ENCODE measurements around the gene PVALB.
A peak's percentile ranks its signal among the peaks of the same experiment; 100 is the strongest.

PVALB gene, protein sequence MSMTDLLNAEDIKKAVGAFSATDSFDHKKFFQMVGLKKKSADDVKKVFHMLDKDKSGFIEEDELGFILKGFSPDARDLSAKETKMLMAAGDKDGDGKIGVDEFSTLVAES

GRCh38 chr22:36816636-36817524, at the start of gene PVALB:
PVALB (minus strand) TSS chr22:36817035; CDS start chr22:36817005, 30 bp downstream.
- peak; percentile 15 for DNase-seq
- in situ Hi-C loops (cut with MboI; ENCODE audit: low pct_unique_long_range_greater_than_20kb, low sequenced_read_pairs), result no loop called here

GRCh38 chr22:36865346-36865745, 48.5 kb upstream of the PVALB start:
- in situ Hi-C loops (cut with MboI; ENCODE audit: low pct_unique_long_range_greater_than_20kb, low sequenced_read_pairs), result no loop called here
- no peak for DNase-seq

GRCh38 chr22:36864454-36865215, 47.8 kb upstream of the PVALB start:
- DNase-seq, result no peak
- in situ Hi-C loops (cut with MboI; ENCODE audit: low pct_unique_long_range_greater_than_20kb, low sequenced_read_pairs), result no loop called here

- in situ Hi-C loops (cut with MboI; ENCODE audit: low pct_unique_long_range_greater_than_20kb, low sequenced_read_pairs), result no loop called here
- no peak for DNase-seq
Measured at GRCh38 chr22:36863979-36864378, 47.1 kb upstream of the PVALB start.

- no peak for DNase-seq
- in situ Hi-C loops (cut with MboI; ENCODE audit: low pct_unique_long_range_greater_than_20kb, low sequenced_read_pairs), result no loop called here
Measured at GRCh38 chr22:36863281-36863680, 46.4 kb upstream of the PVALB start.

- in situ Hi-C loops (cut with MboI; ENCODE audit: low pct_unique_long_range_greater_than_20kb, low sequenced_read_pairs), result no loop called here
- DNase-seq, result peak; percentile 97
Measured at GRCh38 chr22:36862251-36863242, 45.7 kb upstream of the PVALB start.

GRCh38 chr22:36860821-36861659, 44.2 kb upstream of the PVALB start, which contains the start of gene NCF4:
NCF4 (plus strand) TSS chr22:36861006; CDS start chr22:36861172, 166 bp downstream.
- in situ Hi-C loops (cut with MboI; ENCODE audit: low pct_unique_long_range_greater_than_20kb, low sequenced_read_pairs), result no loop called here
- peak; percentile 99 for DNase-seq

DNA sequence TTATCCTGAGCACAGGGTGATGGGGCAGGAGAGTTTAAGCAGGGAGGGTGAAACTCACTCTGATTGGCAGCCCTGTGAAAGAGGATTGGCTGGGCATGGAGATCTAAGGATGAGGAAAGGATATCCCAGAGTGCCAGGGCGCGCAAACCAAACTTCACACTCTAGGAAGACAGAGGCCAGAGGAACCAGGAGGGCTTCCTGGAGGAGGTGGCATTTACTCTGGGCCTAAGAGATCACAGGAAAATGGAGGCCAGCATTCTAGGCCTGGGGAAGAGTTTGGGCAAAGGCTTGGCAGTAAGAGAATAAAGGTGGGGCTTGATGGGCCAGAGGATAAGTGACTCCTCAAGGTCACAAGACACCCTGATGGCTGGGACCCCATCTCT, 43.6 kb upstream of the PVALB start:
- no peak for DNase-seq
- in situ Hi-C loops (cut with MboI; ENCODE audit: low pct_unique_long_range_greater_than_20kb, low sequenced_read_pairs), result no loop called here

- no peak for DNase-seq
- in situ Hi-C loops (cut with MboI; ENCODE audit: low pct_unique_long_range_greater_than_20kb, low sequenced_read_pairs), result no loop called here
Measured at GRCh38 chr22:36860017-36860416, 43.2 kb upstream of the PVALB start.

DNA sequence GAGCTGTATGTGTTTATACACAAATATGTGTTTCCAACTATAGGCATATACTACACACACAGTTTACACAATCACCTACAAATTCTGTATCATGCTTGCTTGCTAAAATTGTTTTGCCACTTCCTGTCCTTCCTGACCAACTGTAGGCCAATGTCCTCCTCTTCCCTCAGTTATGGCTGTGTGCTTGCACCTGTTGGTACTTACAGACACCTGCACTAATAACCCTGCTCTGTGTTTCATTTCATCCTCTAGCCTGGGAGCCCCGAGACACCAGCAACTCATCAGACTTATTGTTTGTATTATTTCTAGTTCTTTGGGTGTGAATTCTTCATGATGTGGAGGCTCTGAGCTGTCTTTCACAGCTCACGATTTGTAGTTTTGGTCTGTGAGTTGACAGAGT, 42.1 kb upstream of the PVALB start:
- in situ Hi-C loops (cut with MboI; ENCODE audit: low pct_unique_long_range_greater_than_20kb, low sequenced_read_pairs), result no loop called here

DNA sequence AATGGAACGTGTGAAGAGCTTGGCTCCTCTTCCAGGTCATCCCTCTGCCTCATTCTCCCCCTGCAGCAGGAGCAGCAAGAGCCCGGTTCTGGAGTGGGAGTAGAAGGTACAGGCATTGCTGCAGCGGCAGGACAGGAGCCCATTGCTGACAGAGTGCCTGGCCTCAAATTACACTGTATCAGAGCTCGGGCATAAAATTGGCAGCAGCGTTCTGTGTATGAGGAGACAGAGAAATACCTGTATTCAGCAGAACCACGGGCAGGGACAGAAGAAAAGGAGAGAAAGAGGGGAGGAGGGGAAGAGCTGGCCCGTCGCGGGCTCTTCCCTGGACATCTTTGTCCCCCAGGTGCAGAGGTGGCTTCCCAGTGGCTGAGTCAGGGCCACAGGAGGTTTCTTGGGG, 41.3 kb upstream of the PVALB start:
- DNase-seq, result no peak
- in situ Hi-C loops (cut with MboI; ENCODE audit: low pct_unique_long_range_greater_than_20kb, low sequenced_read_pairs), result no loop called here

More for the DNA sequence above, 42.1 kb upstream of the PVALB start:
- DNase-seq, result no peak

- no peak for DNase-seq
- in situ Hi-C loops (cut with MboI; ENCODE audit: low pct_unique_long_range_greater_than_20kb, low sequenced_read_pairs), result no loop called here
Measured at GRCh38 chr22:36856792-36857135, 39.9 kb upstream of the PVALB start.

DNA sequence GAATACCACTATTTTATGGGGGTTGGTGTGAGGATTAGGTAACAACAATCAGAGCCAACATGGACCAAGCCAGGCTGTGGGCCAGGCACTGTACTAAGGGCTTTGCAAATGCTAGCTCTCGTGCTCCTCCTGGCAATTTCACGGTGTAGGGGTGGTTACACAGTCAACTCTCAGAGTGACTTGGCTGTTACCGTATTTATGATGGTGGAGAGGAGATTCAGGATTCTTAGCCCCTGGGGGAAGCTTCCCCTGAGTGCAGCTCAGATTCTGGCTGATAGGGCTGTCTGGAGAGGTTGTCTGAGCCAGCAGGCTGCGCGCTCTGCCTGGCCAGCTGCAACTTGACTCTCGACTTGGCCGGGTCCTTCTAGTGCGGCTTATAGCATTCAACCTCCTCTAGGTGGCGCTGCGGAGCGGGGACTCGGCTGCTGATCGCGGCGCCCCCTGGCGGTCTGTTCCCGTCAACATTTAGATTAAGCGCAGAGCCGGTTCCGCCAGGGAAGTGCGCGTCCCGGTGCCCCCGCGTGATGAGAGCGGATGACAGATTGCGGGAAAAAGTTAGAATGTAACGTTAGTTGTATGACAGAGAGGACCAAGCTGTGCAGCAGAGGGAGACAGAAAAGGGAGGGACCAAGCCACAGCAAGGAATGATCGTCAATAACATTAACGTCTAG, 39.4 kb upstream of the PVALB start:
- DNase-seq, result peak; percentile 85
- in situ Hi-C loops (cut with MboI; ENCODE audit: low pct_unique_long_range_greater_than_20kb, low sequenced_read_pairs), result no loop called here

DNA sequence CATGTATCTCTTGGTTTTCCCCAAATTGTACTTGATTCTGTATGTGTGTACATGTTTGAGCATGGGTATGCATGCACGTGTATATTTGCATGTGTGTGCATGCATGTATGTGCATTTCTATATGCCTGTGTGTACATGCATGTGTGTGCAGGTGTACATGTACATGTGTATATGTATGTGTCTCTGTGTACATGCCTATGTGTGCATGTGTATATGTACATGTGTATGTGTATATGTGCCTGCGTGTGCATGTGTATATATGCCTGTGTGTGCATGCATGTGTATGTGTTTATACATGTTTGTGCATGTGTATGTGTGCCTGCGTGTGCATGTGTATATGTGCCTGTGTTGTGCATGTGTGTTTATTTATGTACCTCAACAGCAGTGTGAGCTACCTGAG, 38.6 kb upstream of the PVALB start:
- in situ Hi-C loops (cut with MboI; ENCODE audit: low pct_unique_long_range_greater_than_20kb, low sequenced_read_pairs), result no loop called here
- DNase-seq, result no peak

- DNase-seq, result peak; percentile 91
- in situ Hi-C loops (cut with MboI; ENCODE audit: low pct_unique_long_range_greater_than_20kb, low sequenced_read_pairs), result no loop called here
Measured at GRCh38 chr22:36853407-36854099, 36.7 kb upstream of the PVALB start.

- in situ Hi-C loops (cut with MboI; ENCODE audit: low pct_unique_long_range_greater_than_20kb, low sequenced_read_pairs), result no loop called here
- DNase-seq, result no peak
Measured at GRCh38 chr22:36852056-36852973, 35.5 kb upstream of the PVALB start.

All from KBM-7 (cell line).